ENCODE measurements around the gene GSTM5. TPM values are rescaled to one million over a fixed set of nuclear protein-coding genes. Genes with fewer than 3 reads are reported as not detected.
"Not testable (repeated sequence)": the region's sequence is repeated elsewhere in the genome, so short reads cannot be mapped to it uniquely, and the experiment has no call there.

GSTM5 gene
- total RNA-seq, 1 experiment from 2014 or later: not detected

- not testable (repeated sequence) for H3K23me2 ChIP-seq (ENCODE audit: insufficient read length, low read depth, low read length, poor library complexity, severe bottlenecking); H3K18ac ChIP-seq (ENCODE audit: insufficient read length, low read depth, low read length); H3T11ph ChIP-seq (ENCODE audit: low read length); H2BK120ac ChIP-seq (ENCODE audit: low read depth, low read length, poor library complexity, severe bottlenecking); H3K4me3 Mint-ChIP-seq; H2BK12ac ChIP-seq (ENCODE audit: insufficient read length, low read depth, low read length); H4K5ac ChIP-seq (ENCODE audit: insufficient read length, low read depth, low read length); H3K4me1 Mint-ChIP-seq; H3K36me3 Mint-ChIP-seq (ENCODE audit: insufficient read depth in 1 of 3, low read depth in 3 of 3); H3K79me1 ChIP-seq (ENCODE audit: insufficient read depth, low read depth, low read length, poor library complexity, severe bottlenecking); H3K9ac ChIP-seq (ENCODE audit: extremely low read depth, insufficient read length, low read length); H3K27ac ChIP-seq (ENCODE audit: insufficient read length, low read depth, low read length); H3K56ac ChIP-seq (ENCODE audit: insufficient read length, low read depth, low read length); H3K4me1 ChIP-seq (ENCODE audit: insufficient read depth, low read length); H2BK15ac ChIP-seq (ENCODE audit: low read depth, low read length); H4K8ac ChIP-seq (replicated peaks; ENCODE audit: insufficient read length, low read depth, low read length); H2AFZ ChIP-seq (ENCODE audit: low read length); H3K23ac ChIP-seq (ENCODE audit: insufficient read length, low read depth, low read length); H3K4ac ChIP-seq (ENCODE audit: low read depth, low read length); H2BK20ac ChIP-seq (ENCODE audit: low read depth, low read length, poor library complexity, severe bottlenecking); H4K20me1 ChIP-seq (ENCODE audit: control insufficient read depth, insufficient read depth, insufficient read length); H3K79me2 ChIP-seq (ENCODE audit: insufficient read depth, low read length); H4K91ac ChIP-seq (ENCODE audit: insufficient read length, low read depth, low read length); H2BK5ac ChIP-seq (ENCODE audit: insufficient read length, low read length); H3K27ac Mint-ChIP-seq; H3K9me3 ChIP-seq (ENCODE audit: control insufficient read depth, low read depth, low read length); H3K14ac ChIP-seq (ENCODE audit: insufficient read depth, low read length); H3K27me3 ChIP-seq (ENCODE audit: insufficient read depth, low read length); H2AK5ac ChIP-seq (ENCODE audit: insufficient read length, low read length); H3K27me3 Mint-ChIP-seq (ENCODE audit: low read depth); H3K4me2 ChIP-seq (ENCODE audit: insufficient read depth, insufficient read length, low read length); DNase-seq
- peaks cover 10 to 20% of the 10 kb centered on the region in 2 experiments for H3K9me3 Mint-ChIP-seq
- WGBS (ENCODE audit: extremely low coverage, insufficient read length, low lambda C conversion rate): no CpG with 5 or more reads among the region's 3 CpGs
Observed at GRCh38 chr1:109702940-109703339, 9.1 kb upstream of the GSTM5 start.

Data from H9 (cell line).